BE2C (cell line): ENCODE measurements around the gene LRRC10B.

Experiments
- DNase-seq: peaks from one replicate; pipeline ENCODE4 v3.0.0-alpha.2; 2020
- H3K27me3 ChIP-seq: fragments of 250-450 bp; sonication (Bioruptor Pico); 2 replicates; pipeline ENCODE4 v1.5.1; 2020; ENCODE audit warnings: mild to moderate bottlenecking
- H3K36me3 ChIP-seq: fragments of 250-450 bp; sonication (Bioruptor Pico); 2 replicates; pipeline ENCODE4 v1.5.1; 2020; ENCODE audit warnings: mild to moderate bottlenecking
- H3K4me1 ChIP-seq: fragments of 250-450 bp; sonication (Bioruptor Pico); 2 replicates; pipeline ENCODE4 v1.5.1; 2020
- H3K4me3 ChIP-seq: 2 replicates; pipeline ENCODE4 v1.5.1; 2011; ENCODE audit warnings: low read depth, low read length
- H3K9me3 ChIP-seq: fragments of 250-450 bp; sonication (Bioruptor Pico); 2 replicates; pipeline ENCODE4 v1.5.1; 2020
- CTCF ChIP-seq: IDR thresholded peaks from 2 replicates; pipeline ENCODE4 v1.5.1; 2012; ENCODE audit warnings: mild to moderate bottlenecking, low read depth, low read length

Gene LRRC10B

GRCh38 chr11:61534933-61535839 is 26.6 kb downstream of the LRRC10B start:
- TF ChIP-seq CTCF = no peak
- no peaks in the 10 kb centered on the region for H3K36me3 ChIP-seq
- peaks cover 26% of the 10 kb centered on the region for H3K4me1 ChIP-seq
- no peak for DNase-seq
- no peaks in the 10 kb centered on the region for H3K9me3 ChIP-seq
- no peak overlapping the region for H3K4me3 ChIP-seq
- H3K27me3 ChIP-seq = no peaks in the 10 kb centered on the region

- Histone ChIP-seq H3K27me3 (no peaks in the 10 kb centered on the region), H3K4me3 (no peak overlapping the region), H3K36me3 (no peaks in the 10 kb centered on the region), H3K4me1 (peaks cover 23% of the 10 kb centered on the region), H3K9me3 (no peaks in the 10 kb centered on the region)
- DNase-seq = no peak
- TF ChIP-seq CTCF = no peak
These were observed 27.6 kb downstream of the LRRC10B start for GRCh38 chr11:61535998-61536675.

- Histone ChIP-seq H3K4me3 (no peak overlapping the region), H3K9me3 (no peaks in the 10 kb centered on the region), H3K27me3 (no peaks in the 10 kb centered on the region), H3K36me3 (no peaks in the 10 kb centered on the region), H3K4me1 (peaks cover 23% of the 10 kb centered on the region)
- no peak for TF ChIP-seq CTCF
- peak; percentile 56 for DNase-seq
These were observed 28.2 kb downstream of the LRRC10B start for GRCh38 chr11:61536676-61537270.

GRCh38 chr11:61537326-61537725 is 28.8 kb downstream of the LRRC10B start:
- no peaks in the 10 kb centered on the region for H3K9me3 ChIP-seq
- no peak for DNase-seq
- H3K36me3 ChIP-seq = no peaks in the 10 kb centered on the region
- H3K4me1 ChIP-seq = peaks cover 29% of the 10 kb centered on the region
- TF ChIP-seq CTCF = no peak
- no peak overlapping the region for H3K4me3 ChIP-seq
- H3K27me3 ChIP-seq = no peaks in the 10 kb centered on the region

- Histone ChIP-seq H3K4me3 (no peak overlapping the region), H3K9me3 (no peaks in the 10 kb centered on the region), H3K27me3 (no peaks in the 10 kb centered on the region), H3K36me3 (no peaks in the 10 kb centered on the region), H3K4me1 (peaks cover 35% of the 10 kb centered on the region)
- no peak for DNase-seq
- no peak for TF ChIP-seq CTCF
These were observed 30.1 kb downstream of the LRRC10B start for GRCh38 chr11:61538636-61538961.
